Measurements from ENCODE around the gene MMP1. TPM values are rescaled to one million over a fixed set of nuclear protein-coding genes. Genes with fewer than 3 reads are reported as not detected.
A peak's percentile ranks its signal among the peaks of the same experiment; 100 is the strongest.

The MMP1 gene
- total and polyA plus RNA-seq, 2 of the 13 experiments (the other 11 are each of a cell fraction or from before 2014, with no cell fraction given): 0.09 to 0.21 TPM

DNA sequence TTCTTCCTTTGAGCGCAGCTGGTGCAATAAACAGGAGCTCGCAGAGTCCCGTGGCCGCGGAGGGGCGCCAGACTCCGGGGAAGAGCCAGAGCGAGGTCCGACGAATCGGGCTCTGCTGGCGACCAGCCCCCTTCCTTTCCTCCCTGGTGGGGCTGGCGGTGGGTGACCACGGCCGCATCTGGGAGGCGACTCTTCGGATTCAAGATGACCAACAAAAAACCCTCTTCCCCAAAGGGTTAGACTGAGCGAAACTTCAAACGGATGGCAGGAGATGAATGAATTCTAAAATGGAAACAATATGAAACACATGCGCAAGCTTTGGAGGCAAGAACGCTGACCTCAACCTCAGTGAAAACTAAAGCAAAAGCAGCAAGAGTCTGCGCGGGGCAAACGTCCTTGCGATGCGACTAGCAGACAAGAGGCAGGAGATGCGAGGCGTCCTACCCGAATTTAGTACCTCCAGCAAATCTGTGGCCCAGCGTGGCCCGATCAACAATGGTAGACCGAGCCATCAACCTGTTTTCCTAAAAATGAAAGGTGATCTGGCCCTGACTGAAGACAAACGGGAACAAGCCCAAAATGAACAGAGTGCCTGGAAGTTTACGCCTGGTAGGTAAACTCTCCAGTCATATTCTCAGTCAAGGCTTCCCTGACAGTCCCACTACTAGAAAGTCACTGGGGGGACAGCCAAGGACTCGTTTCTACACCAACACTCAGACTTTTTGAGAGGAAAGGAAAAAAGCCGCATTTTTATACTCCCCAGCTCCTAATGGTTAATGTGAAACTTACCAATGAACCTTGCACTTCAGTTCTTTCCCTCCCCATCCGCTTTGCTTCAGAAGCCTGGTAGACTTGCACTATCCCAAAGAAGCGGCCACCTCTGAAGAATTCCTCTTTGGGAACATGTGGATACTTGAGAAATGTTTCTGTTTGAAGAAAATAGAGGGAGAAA, 33.8 kb upstream of the MMP1 start (continued):
- TF ChIP-seq HNF4A (CRISPR knock-in tag; IDR thresholded peaks at IDR 0.05): peak; percentile 46; the same call in 1 of the 2 replicates
- peak; percentile 52 for TF ChIP-seq HNRNPLL (IDR thresholded peaks at IDR 0.05; ENCODE audit: low read depth, low read length, poor library complexity, severe bottlenecking)
- TF ChIP-seq, protein P1, sequence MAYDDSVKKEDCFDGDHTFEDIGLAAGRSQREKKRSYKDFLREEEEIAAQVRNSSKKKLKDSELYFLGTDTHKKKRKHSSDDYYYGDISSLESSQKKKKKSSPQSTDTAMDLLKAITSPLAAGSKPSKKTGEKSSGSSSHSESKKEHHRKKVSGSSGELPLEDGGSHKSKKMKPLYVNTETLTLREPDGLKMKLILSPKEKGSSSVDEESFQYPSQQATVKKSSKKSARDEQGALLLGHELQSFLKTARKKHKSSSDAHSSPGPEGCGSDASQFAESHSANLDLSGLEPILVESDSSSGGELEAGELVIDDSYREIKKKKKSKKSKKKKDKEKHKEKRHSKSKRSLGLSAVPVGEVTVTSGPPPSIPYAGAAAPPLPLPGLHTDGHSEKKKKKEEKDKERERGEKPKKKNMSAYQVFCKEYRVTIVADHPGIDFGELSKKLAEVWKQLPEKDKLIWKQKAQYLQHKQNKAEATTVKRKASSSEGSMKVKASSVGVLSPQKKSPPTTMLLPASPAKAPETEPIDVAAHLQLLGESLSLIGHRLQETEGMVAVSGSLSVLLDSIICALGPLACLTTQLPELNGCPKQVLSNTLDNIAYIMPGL (CRISPR knock-in tag; IDR thresholded peaks at IDR 0.05; ENCODE audit: borderline replicate concordance in 1 of 2, low read depth in 1 of 2): 0 out of 4 replicates have a peak, but pooled peaks of 1 of the 2 experiments have one; percentile 22
- TF ChIP-seq SETDB1 (CRISPR knock-in tag; IDR thresholded peaks at IDR 0.05; ENCODE audit: borderline replicate concordance): 0 out of 2 replicates have a peak, but pooled peaks have one; percentile 18
- no peak for TF ChIP-seq PHF5A (CRISPR knock-in tag; IDR thresholded peaks at IDR 0.05; ENCODE audit: low read depth, unreplicated experiment)
- TF ChIP-seq ZNF652 (CRISPR knock-in tag; IDR thresholded peaks at IDR 0.05; ENCODE audit: borderline replicate concordance, low read depth): peak; percentile 24; the same call in 1 of the 2 replicates
- peak; percentile 61 for TF ChIP-seq STAG1 (CRISPR knock-in tag; IDR thresholded peaks at IDR 0.05)
- TF ChIP-seq, protein P2, sequence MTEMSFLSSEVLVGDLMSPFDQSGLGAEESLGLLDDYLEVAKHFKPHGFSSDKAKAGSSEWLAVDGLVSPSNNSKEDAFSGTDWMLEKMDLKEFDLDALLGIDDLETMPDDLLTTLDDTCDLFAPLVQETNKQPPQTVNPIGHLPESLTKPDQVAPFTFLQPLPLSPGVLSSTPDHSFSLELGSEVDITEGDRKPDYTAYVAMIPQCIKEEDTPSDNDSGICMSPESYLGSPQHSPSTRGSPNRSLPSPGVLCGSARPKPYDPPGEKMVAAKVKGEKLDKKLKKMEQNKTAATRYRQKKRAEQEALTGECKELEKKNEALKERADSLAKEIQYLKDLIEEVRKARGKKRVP (CRISPR knock-in tag; IDR thresholded peaks at IDR 0.05): peak in 1 of 2 experiments; percentile 18; a peak in 1 of 4 replicates
- TF ChIP-seq, protein P3, sequence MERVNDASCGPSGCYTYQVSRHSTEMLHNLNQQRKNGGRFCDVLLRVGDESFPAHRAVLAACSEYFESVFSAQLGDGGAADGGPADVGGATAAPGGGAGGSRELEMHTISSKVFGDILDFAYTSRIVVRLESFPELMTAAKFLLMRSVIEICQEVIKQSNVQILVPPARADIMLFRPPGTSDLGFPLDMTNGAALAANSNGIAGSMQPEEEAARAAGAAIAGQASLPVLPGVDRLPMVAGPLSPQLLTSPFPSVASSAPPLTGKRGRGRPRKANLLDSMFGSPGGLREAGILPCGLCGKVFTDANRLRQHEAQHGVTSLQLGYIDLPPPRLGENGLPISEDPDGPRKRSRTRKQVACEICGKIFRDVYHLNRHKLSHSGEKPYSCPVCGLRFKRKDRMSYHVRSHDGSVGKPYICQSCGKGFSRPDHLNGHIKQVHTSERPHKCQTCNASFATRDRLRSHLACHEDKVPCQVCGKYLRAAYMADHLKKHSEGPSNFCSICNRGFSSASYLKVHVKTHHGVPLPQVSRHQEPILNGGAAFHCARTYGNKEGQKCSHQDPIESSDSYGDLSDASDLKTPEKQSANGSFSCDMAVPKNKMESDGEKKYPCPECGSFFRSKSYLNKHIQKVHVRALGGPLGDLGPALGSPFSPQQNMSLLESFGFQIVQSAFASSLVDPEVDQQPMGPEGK (CRISPR knock-in tag; IDR thresholded peaks at IDR 0.05): peak; percentile 43; the same call in 1 of the 2 replicates
- TF ChIP-seq U2AF2 (IDR thresholded peaks at IDR 0.05; ENCODE audit: low read depth, low read length): no peak

Measured in HepG2 (cell line).